Loucy (cell line): Measurements from ENCODE around the gene BEST4.
A peak's percentile ranks its signal among the peaks of the same experiment; 100 is the strongest.

ENCODE experiments used
- H2AFZ ChIP-seq: fragments of 200-600 bp; sonication (generic); 2 replicates; pipeline ENCODE4 v1.6.0; 2016; ENCODE audit warnings: antibody characterized with exemption, mild to moderate bottlenecking, low read length, moderate library complexity
- H3F3A ChIP-seq: fragments of 200-600 bp; 2 replicates; pipeline ENCODE4 v1.6.0; 2016; ENCODE audit warnings: antibody characterized with exemption, low read depth, mild to moderate bottlenecking
- H3K27me3 ChIP-seq: fragments of 200-600 bp; sonication (generic); 2 replicates; pipeline ENCODE4 v1.6.1; 2014; ENCODE audit warnings: low read length, mild to moderate bottlenecking; ENCODE audit not compliant: insufficient read depth, poor library complexity, severe bottlenecking
- H3K36me3 ChIP-seq: fragments of 200-600 bp; sonication (generic); 2 replicates; pipeline ENCODE4 v1.6.1; 2016; ENCODE audit warnings: low read length; ENCODE audit not compliant: insufficient read depth
- H3K4me1 ChIP-seq: fragments of 200-600 bp; sonication (generic); 2 replicates; pipeline ENCODE4 v1.5.1; 2014; ENCODE audit warnings: low read length, mild to moderate bottlenecking; ENCODE audit not compliant: insufficient read depth, poor library complexity, severe bottlenecking
- H3K4me2 ChIP-seq: fragments of 200-600 bp; sonication (generic); 2 replicates; pipeline ENCODE4 v1.6.0; 2014; ENCODE audit warnings: antibody characterized with exemption, low read length, low read depth, mild to moderate bottlenecking; ENCODE audit not compliant: poor library complexity, severe bottlenecking
- H3K4me3 ChIP-seq: fragments of 200-600 bp; sonication (generic); 2 replicates; pipeline ENCODE4 v1.5.1; 2014; ENCODE audit warnings: low read length, mild to moderate bottlenecking, mixed read lengths; ENCODE audit not compliant: poor library complexity, severe bottlenecking
- H3K79me2 ChIP-seq: fragments of 200-600 bp; sonication (generic); 2 replicates; pipeline ENCODE4 v1.6.1; 2014; ENCODE audit warnings: low read length; ENCODE audit not compliant: insufficient read depth
- H3K9ac ChIP-seq: fragments of 200-600 bp; sonication (generic); 2 replicates; pipeline ENCODE4 v1.6.0; 2014; ENCODE audit warnings: mild to moderate bottlenecking, low read depth, low read length, moderate library complexity; ENCODE audit not compliant: poor library complexity, severe bottlenecking
- H3K9me2 ChIP-seq: fragments of 200-600 bp; sonication (generic); replicated peaks from 2 replicates; pipeline ENCODE4 v1.6.1; 2016; ENCODE audit warnings: low read depth, low read length, mixed read lengths
- H3K9me3 ChIP-seq: fragments of 200-600 bp; sonication (generic); 2 replicates; pipeline ENCODE4 v1.6.1; 2014; ENCODE audit warnings: mild to moderate bottlenecking, antibody characterized with exemption, low read length, low read depth; ENCODE audit not compliant: insufficient read depth
- H4K20me1 ChIP-seq: fragments of 200-600 bp; sonication (generic); 2 replicates; pipeline ENCODE4 v1.6.0; 2014; ENCODE audit warnings: antibody characterized with exemption, low read length, mild to moderate bottlenecking; ENCODE audit not compliant: insufficient read depth, poor library complexity, severe bottlenecking
- CTCF ChIP-seq: fragments of 200-600 bp; sonication (generic); conservative IDR thresholded peaks from 2 replicates; pipeline ENCODE4 v1.5.1; 2014; ENCODE audit warnings: mild to moderate bottlenecking, antibody characterized with exemption, low read length
- EZH2phosphoT487 ChIP-seq: fragments of 200-600 bp; IDR thresholded peaks from 2 replicates; pipeline ENCODE4 v1.6.1; 2018; ENCODE audit warnings: antibody characterized with exemption, mild to moderate bottlenecking, moderate library complexity, borderline replicate concordance

BEST4 gene

GRCh38 chr1:44802306-44803061, 14.5 kb upstream of the BEST4 start:
- Histone ChIP-seq H3K79me2 (peaks cover 4% of the 10 kb centered on the region), H3K4me2 (no peak overlapping the region), H3F3A (0 out of 2 replicates have a peak, but pooled peaks cover 2% of the 10 kb centered on the region), H3K4me3 (no peak overlapping the region), H3K9me2 (no peaks in the 10 kb centered on the region), H3K4me1 (peaks cover under 1% of the 10 kb centered on the region), H3K9ac (no peak overlapping the region), H2AFZ (no peak overlapping the region), H3K36me3 (no peaks in the 10 kb centered on the region), H3K9me3 (no peaks in the 10 kb centered on the region), H4K20me1 (no peaks in the 10 kb centered on the region), H3K27me3 (no peaks in the 10 kb centered on the region)
- TF ChIP-seq EZH2phosphoT487 (no peak), CTCF (no peak)

- Histone ChIP-seq H3F3A (0 out of 2 replicates have a peak, but pooled peaks cover 2% of the 10 kb centered on the region), H3K4me2 (peak overlapping the region; percentile 84), H3K4me1 (no peaks in the 10 kb centered on the region)
Observed at GRCh38 chr1:44801491-44802305, 13.7 kb upstream of the BEST4 start.

More at GRCh38 chr1:44801491-44802305, 13.7 kb upstream of the BEST4 start:
- Histone ChIP-seq H3K9me3 (no peaks in the 10 kb centered on the region), H3K9ac (no peak overlapping the region), H4K20me1 (no peaks in the 10 kb centered on the region), H3K79me2 (peaks cover 4% of the 10 kb centered on the region), H3K4me3 (no peak overlapping the region), H3K36me3 (no peaks in the 10 kb centered on the region), H2AFZ (no peak overlapping the region), H3K9me2 (no peaks in the 10 kb centered on the region), H3K27me3 (no peaks in the 10 kb centered on the region)
- TF ChIP-seq CTCF (no peak), EZH2phosphoT487 (no peak)
